ENCODE measurements around the gene TCF4.

TCF4 gene

DNA sequence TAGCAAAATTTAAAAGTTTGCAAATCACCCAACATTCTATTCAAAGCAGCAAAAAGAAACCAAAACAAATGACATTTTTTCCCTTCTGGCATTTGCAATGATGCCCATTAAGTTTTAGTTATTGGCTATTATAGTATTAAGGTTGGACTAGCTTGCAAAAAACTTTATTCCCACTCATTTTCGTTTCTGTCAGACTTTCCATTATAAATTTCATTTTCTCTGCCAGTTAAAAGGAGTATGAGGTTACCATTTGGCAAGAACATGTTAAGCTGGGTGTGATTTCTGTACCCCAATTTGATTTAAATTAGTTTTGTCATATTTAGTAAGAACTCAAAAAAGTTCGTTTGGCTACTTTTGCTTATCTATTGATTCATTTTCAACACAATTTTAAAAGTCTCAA, 187.9 kb downstream of the TCF4 start:
- no peaks in the 10 kb centered on the region for H3K36me3 ChIP-seq (ENCODE audit: control insufficient read depth in 1 of 2, insufficient read depth in 2 of 2, low read length in 2 of 2)
- no peak overlapping the region for H3K9ac ChIP-seq (ENCODE audit: low read depth in 1 of 2, low read length in 2 of 2)
- H3K27ac ChIP-seq (ENCODE audit: low read depth, low read length): no peak overlapping the region
- peaks cover 0 to 4% of the 10 kb centered on the region in 2 donors for H3K4me1 ChIP-seq (ENCODE audit: control insufficient read depth in 1 of 2, insufficient read depth in 2 of 2, low read length in 2 of 2)
- H3K4me3 ChIP-seq (ENCODE audit: low read depth in 1 of 2, low read length in 2 of 2): no peak overlapping the region
- H3K27me3 ChIP-seq (ENCODE audit: control insufficient read depth in 1 of 2, insufficient read depth in 2 of 2, low read length in 2 of 2): no peaks in the 10 kb centered on the region
- H3K9me3 ChIP-seq (ENCODE audit: control insufficient read depth in 1 of 2, low read length in 2 of 2): no peaks in the 10 kb centered on the region

DNA sequence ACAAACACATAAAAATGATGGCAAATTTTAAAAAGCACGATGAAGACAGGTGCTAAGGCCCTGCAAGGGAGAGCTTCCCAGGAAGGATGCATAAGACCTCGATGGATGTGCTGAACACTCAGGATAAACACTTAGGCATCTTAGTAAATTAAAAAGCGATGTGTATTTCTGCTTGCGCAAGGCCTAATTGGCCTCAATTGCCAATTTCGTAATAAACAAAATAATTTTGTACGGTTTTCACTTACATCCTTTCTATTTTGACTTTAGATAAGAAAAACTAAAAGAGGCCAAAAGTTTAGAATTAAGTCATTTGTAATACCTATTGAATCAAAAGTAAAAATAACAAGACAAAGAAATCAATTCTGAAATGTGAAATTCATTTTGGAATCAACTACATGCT, 189.1 kb downstream of the TCF4 start:
- Histone ChIP-seq H3K27me3 (ENCODE audit: control insufficient read depth in 1 of 2, insufficient read depth in 2 of 2, low read length in 2 of 2) (no peaks in the 10 kb centered on the region), H3K4me3 (ENCODE audit: low read depth in 1 of 2, low read length in 2 of 2) (no peak overlapping the region), H3K36me3 (ENCODE audit: control insufficient read depth in 1 of 2, insufficient read depth in 2 of 2, low read length in 2 of 2) (no peaks in the 10 kb centered on the region), H3K9ac (ENCODE audit: low read depth in 1 of 2, low read length in 2 of 2) (no peak overlapping the region), H3K9me3 (ENCODE audit: control insufficient read depth in 1 of 2, low read length in 2 of 2) (no peaks in the 10 kb centered on the region), H3K27ac (ENCODE audit: low read depth, low read length) (no peak overlapping the region), H3K4me1 (ENCODE audit: control insufficient read depth in 1 of 2, insufficient read depth in 2 of 2, low read length in 2 of 2) (peaks cover 0 to 4% of the 10 kb centered on the region in 2 donors)

- peaks cover 0 to 4% of the 10 kb centered on the region in 2 donors for H3K4me1 ChIP-seq (ENCODE audit: control insufficient read depth in 1 of 2, insufficient read depth in 2 of 2, low read length in 2 of 2)
- no peaks in the 10 kb centered on the region for H3K27me3 ChIP-seq (ENCODE audit: control insufficient read depth in 1 of 2, insufficient read depth in 2 of 2, low read length in 2 of 2)
- H3K9me3 ChIP-seq (ENCODE audit: control insufficient read depth in 1 of 2, low read length in 2 of 2): no peaks in the 10 kb centered on the region
- no peaks in the 10 kb centered on the region for H3K36me3 ChIP-seq (ENCODE audit: control insufficient read depth in 1 of 2, insufficient read depth in 2 of 2, low read length in 2 of 2)
- H3K4me3 ChIP-seq (ENCODE audit: low read depth in 1 of 2, low read length in 2 of 2): no peak overlapping the region
- no peak overlapping the region for H3K27ac ChIP-seq (ENCODE audit: low read depth, low read length)
- no peak overlapping the region for H3K9ac ChIP-seq (ENCODE audit: low read depth in 1 of 2, low read length in 2 of 2)
These were observed 191.0 kb downstream of the TCF4 start for GRCh38 chr18:55396979-55397378.

DNA sequence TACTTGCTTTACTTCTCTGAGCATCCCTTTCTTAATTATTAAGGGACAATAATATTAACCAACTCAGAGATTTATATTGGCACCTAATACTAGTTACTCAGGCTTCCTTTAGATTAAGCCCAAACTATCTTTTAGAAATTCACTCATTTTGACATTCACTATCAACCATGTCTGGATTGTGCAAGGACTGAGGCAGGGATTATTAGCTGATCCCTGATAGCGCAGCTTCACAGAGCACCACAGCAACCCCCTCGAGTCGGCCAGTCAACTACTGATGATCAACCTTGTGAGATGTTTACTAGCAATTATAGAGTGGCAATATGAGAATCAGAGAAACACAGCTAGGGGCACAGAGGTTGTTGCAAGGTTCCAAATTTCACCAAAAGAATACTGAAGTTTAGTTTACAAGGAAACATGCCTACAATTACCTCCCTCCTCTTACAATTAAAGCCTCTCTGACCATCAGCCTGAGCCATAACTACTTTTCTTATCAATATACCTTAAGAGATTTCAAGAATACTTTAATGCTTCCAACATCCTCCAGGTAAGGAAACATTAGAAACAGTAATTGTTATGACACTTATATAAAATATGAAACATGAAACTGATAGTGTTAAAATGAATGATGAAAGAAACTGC, 191.6 kb downstream of the TCF4 start:
- Histone ChIP-seq H3K4me1 (ENCODE audit: control insufficient read depth in 1 of 2, insufficient read depth in 2 of 2, low read length in 2 of 2) (peaks cover 0 to 4% of the 10 kb centered on the region in 2 donors), H3K4me3 (ENCODE audit: low read depth in 1 of 2, low read length in 2 of 2) (no peak overlapping the region), H3K9ac (ENCODE audit: low read depth in 1 of 2, low read length in 2 of 2) (no peak overlapping the region), H3K9me3 (ENCODE audit: control insufficient read depth in 1 of 2, low read length in 2 of 2) (no peaks in the 10 kb centered on the region), H3K27me3 (ENCODE audit: control insufficient read depth in 1 of 2, insufficient read depth in 2 of 2, low read length in 2 of 2) (no peaks in the 10 kb centered on the region), H3K27ac (ENCODE audit: low read depth, low read length) (no peak overlapping the region), H3K36me3 (ENCODE audit: control insufficient read depth in 1 of 2, insufficient read depth in 2 of 2, low read length in 2 of 2) (no peaks in the 10 kb centered on the region)

GRCh38 chr18:55395799-55396198, 192.2 kb downstream of the TCF4 start:
- H3K9ac ChIP-seq (ENCODE audit: low read depth in 1 of 2, low read length in 2 of 2): no peak overlapping the region
- no peak overlapping the region for H3K27ac ChIP-seq (ENCODE audit: low read depth, low read length)

GRCh38 chr18:55390898-55391297, 197.1 kb downstream of the TCF4 start:
- no peaks in the 10 kb centered on the region for H3K27me3 ChIP-seq (ENCODE audit: control insufficient read depth in 1 of 2, insufficient read depth in 2 of 2, low read length in 2 of 2)
- H3K4me3 ChIP-seq (ENCODE audit: low read depth in 1 of 2, low read length in 2 of 2): no peak overlapping the region
- H3K9me3 ChIP-seq (ENCODE audit: control insufficient read depth in 1 of 2, low read length in 2 of 2): no peaks in the 10 kb centered on the region
- H3K9ac ChIP-seq (ENCODE audit: low read depth in 1 of 2, low read length in 2 of 2): no peak overlapping the region
- no peaks in the 10 kb centered on the region for H3K36me3 ChIP-seq (ENCODE audit: control insufficient read depth in 1 of 2, insufficient read depth in 2 of 2, low read length in 2 of 2)
- no peak overlapping the region for H3K27ac ChIP-seq (ENCODE audit: low read depth, low read length)
- no peaks in the 10 kb centered on the region for H3K4me1 ChIP-seq (ENCODE audit: control insufficient read depth in 1 of 2, insufficient read depth in 2 of 2, low read length in 2 of 2)

More at GRCh38 chr18:55395799-55396198, 192.2 kb downstream of the TCF4 start:
- H3K4me1 ChIP-seq (ENCODE audit: control insufficient read depth in 1 of 2, insufficient read depth in 2 of 2, low read length in 2 of 2): peaks cover 0 to 4% of the 10 kb centered on the region in 2 donors
- H3K4me3 ChIP-seq (ENCODE audit: low read depth in 1 of 2, low read length in 2 of 2): no peak overlapping the region
- no peaks in the 10 kb centered on the region for H3K36me3 ChIP-seq (ENCODE audit: control insufficient read depth in 1 of 2, insufficient read depth in 2 of 2, low read length in 2 of 2)
- H3K9me3 ChIP-seq (ENCODE audit: control insufficient read depth in 1 of 2, low read length in 2 of 2): no peaks in the 10 kb centered on the region
- no peaks in the 10 kb centered on the region for H3K27me3 ChIP-seq (ENCODE audit: control insufficient read depth in 1 of 2, insufficient read depth in 2 of 2, low read length in 2 of 2)

GRCh38 chr18:55387139-55387984, 200.6 kb downstream of the TCF4 start:
- Histone ChIP-seq H3K4me3 (ENCODE audit: low read depth in 1 of 2, low read length in 2 of 2) (no peak overlapping the region), H3K9me3 (ENCODE audit: control insufficient read depth in 1 of 2, low read length in 2 of 2) (no peaks in the 10 kb centered on the region), H3K27ac (ENCODE audit: low read depth, low read length) (peak overlapping the region; percentile 10), H3K4me1 (ENCODE audit: control insufficient read depth in 1 of 2, insufficient read depth in 2 of 2, low read length in 2 of 2) (no peaks in the 10 kb centered on the region), H3K9ac (ENCODE audit: low read depth in 1 of 2, low read length in 2 of 2) (no peak overlapping the region), H3K36me3 (ENCODE audit: control insufficient read depth in 1 of 2, insufficient read depth in 2 of 2, low read length in 2 of 2) (no peaks in the 10 kb centered on the region), H3K27me3 (ENCODE audit: control insufficient read depth in 1 of 2, insufficient read depth in 2 of 2, low read length in 2 of 2) (no peaks in the 10 kb centered on the region)

GRCh38 chr18:55386545-55386944, 201.4 kb downstream of the TCF4 start:
- no peaks in the 10 kb centered on the region for H3K36me3 ChIP-seq (ENCODE audit: control insufficient read depth in 1 of 2, insufficient read depth in 2 of 2, low read length in 2 of 2)
- no peak overlapping the region for H3K27ac ChIP-seq (ENCODE audit: low read depth, low read length)
- peaks cover 0 to 4% of the 10 kb centered on the region in 2 donors for H3K9me3 ChIP-seq (ENCODE audit: control insufficient read depth in 1 of 2, low read length in 2 of 2)
- H3K4me1 ChIP-seq (ENCODE audit: control insufficient read depth in 1 of 2, insufficient read depth in 2 of 2, low read length in 2 of 2): no peaks in the 10 kb centered on the region
- H3K27me3 ChIP-seq (ENCODE audit: control insufficient read depth in 1 of 2, insufficient read depth in 2 of 2, low read length in 2 of 2): no peaks in the 10 kb centered on the region
- H3K9ac ChIP-seq (ENCODE audit: low read depth in 1 of 2, low read length in 2 of 2): no peak overlapping the region
- H3K4me3 ChIP-seq (ENCODE audit: low read depth in 1 of 2, low read length in 2 of 2): no peak overlapping the region

DNA sequence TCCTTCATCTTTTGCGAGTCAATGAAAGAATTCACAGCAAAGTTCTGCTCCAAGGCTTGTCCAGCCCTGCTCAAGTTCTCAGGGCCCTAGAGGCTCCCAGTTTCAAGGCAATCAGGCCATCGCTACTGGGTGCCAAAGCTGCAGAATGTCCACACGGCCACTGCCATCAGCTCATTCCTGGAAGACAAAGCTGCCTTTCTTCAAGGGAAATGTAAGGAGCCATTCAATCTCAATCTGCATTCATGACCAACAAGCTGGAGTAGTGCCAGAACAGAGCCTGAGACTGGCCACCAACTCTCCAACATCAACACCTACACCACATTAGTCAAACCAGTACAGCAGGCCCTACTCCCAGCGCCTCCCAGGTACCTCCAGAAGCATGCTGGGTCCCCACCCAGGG, 202.2 kb downstream of the TCF4 start:
- H3K4me3 ChIP-seq (ENCODE audit: low read depth in 1 of 2, low read length in 2 of 2): no peak overlapping the region

DNA sequence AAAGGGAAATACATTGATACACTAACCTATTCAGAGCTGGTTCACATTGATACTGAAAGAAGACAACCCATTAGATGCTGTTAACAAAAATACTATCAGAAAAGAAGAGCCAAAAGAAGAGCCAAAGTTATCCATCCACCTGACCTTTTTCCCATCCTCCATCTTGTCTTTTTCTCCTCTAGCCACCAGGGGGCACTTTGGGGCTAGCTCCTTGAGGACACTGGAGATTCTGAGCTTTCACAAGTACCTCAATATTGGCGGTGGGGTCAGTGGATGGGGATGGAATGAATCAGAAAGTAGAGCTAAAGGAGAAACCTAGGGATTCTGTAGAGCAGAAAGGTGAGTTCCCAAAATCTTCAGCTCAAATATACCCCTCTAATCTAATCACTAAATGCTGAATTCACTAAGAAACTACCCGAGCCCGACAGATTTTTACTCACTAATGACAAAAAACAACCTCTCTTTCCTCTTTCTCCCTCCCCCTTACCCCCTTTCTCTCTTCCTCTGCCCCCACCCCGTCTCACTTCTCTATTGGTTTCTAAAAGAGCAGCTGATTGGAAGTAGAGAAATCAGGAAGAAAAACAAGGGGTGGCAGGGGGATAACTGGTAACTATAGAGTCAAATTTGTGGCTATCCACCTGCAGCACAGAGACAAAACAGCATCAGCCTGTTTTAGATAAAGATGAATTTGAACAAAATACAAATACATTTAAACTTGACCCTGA, 203.3 kb downstream of the TCF4 start:
- Histone ChIP-seq H3K9ac (ENCODE audit: low read depth in 1 of 2, low read length in 2 of 2) (no peak overlapping the region), H3K4me1 (ENCODE audit: control insufficient read depth in 1 of 2, insufficient read depth in 2 of 2, low read length in 2 of 2) (no peaks in the 10 kb centered on the region), H3K27me3 (ENCODE audit: control insufficient read depth in 1 of 2, insufficient read depth in 2 of 2, low read length in 2 of 2) (no peaks in the 10 kb centered on the region)

More for the DNA sequence above, 202.2 kb downstream of the TCF4 start:
- no peaks in the 10 kb centered on the region for H3K4me1 ChIP-seq (ENCODE audit: control insufficient read depth in 1 of 2, insufficient read depth in 2 of 2, low read length in 2 of 2)
- no peaks in the 10 kb centered on the region for H3K27me3 ChIP-seq (ENCODE audit: control insufficient read depth in 1 of 2, insufficient read depth in 2 of 2, low read length in 2 of 2)
- no peak overlapping the region for H3K27ac ChIP-seq (ENCODE audit: low read depth, low read length)
- H3K9ac ChIP-seq (ENCODE audit: low read depth in 1 of 2, low read length in 2 of 2): no peak overlapping the region
- peaks cover 0 to 4% of the 10 kb centered on the region in 2 donors for H3K9me3 ChIP-seq (ENCODE audit: control insufficient read depth in 1 of 2, low read length in 2 of 2)
- no peaks in the 10 kb centered on the region for H3K36me3 ChIP-seq (ENCODE audit: control insufficient read depth in 1 of 2, insufficient read depth in 2 of 2, low read length in 2 of 2)

More for the DNA sequence above, 203.3 kb downstream of the TCF4 start:
- Histone ChIP-seq H3K36me3 (ENCODE audit: control insufficient read depth in 1 of 2, insufficient read depth in 2 of 2, low read length in 2 of 2) (no peaks in the 10 kb centered on the region), H3K4me3 (ENCODE audit: low read depth in 1 of 2, low read length in 2 of 2) (no peak overlapping the region), H3K9me3 (ENCODE audit: control insufficient read depth in 1 of 2, low read length in 2 of 2) (peaks cover 0 to 4% of the 10 kb centered on the region in 2 donors), H3K27ac (ENCODE audit: low read depth, low read length) (no peak overlapping the region)

Data from duodenal mucosa (tissue), 2 donors.